PC-9 (cell line): Measurements from ENCODE around the gene XPO1.

Experiments used
- CTCF ChIP-seq: fragments of 200-600 bp; sonication (generic); conservative IDR thresholded peaks from 2 replicates; pipeline ENCODE4 v1.6.1; 2017; ENCODE audit warnings: mixed run types, antibody characterized with exemption, mild to moderate bottlenecking, moderate library complexity
- EZH2 ChIP-seq: fragments of 200-600 bp; sonication (generic); IDR thresholded peaks from 2 replicates; pipeline ENCODE4 v1.8.0; 2017; ENCODE audit warnings: antibody characterized with exemption, low read depth

GRCh38 chr2:61554604-61555003, 16.4 kb upstream of the XPO1 start:
- TF ChIP-seq CTCF = no peak
- TF ChIP-seq EZH2 = no peak
